ENCODE measurements around the gene FANCC.

Gene FANCC

GRCh38 chr9:95132366-95133324 lies 184.9 kb downstream of the FANCC start:
- H3K4me1 Mint-ChIP-seq (ENCODE audit: low read depth), result no peaks in the 10 kb centered on the region
- peaks cover 16% of the 10 kb centered on the region for H3K36me3 Mint-ChIP-seq (ENCODE audit: low read depth)
- H3K27ac Mint-ChIP-seq, result no peak overlapping the region
- no peaks in the 10 kb centered on the region for H3K9me3 Mint-ChIP-seq
- no peaks in the 10 kb centered on the region for H3K27me3 Mint-ChIP-seq
- H3K4me3 Mint-ChIP-seq, result no peak overlapping the region

GRCh38 chr9:95131023-95131943 lies 186.2 kb downstream of the FANCC start:
- Mint-ChIP-seq H3K4me3 (no peak overlapping the region), H3K27ac (no peak overlapping the region), H3K27me3 (no peaks in the 10 kb centered on the region), H3K9me3 (no peaks in the 10 kb centered on the region), H3K4me1 (ENCODE audit: low read depth) (no peaks in the 10 kb centered on the region), H3K36me3 (ENCODE audit: low read depth) (peaks cover 12% of the 10 kb centered on the region)

GRCh38 chr9:95130484-95130883 lies 187.0 kb downstream of the FANCC start:
- Mint-ChIP-seq H3K4me1 (ENCODE audit: low read depth) (no peaks in the 10 kb centered on the region), H3K36me3 (ENCODE audit: low read depth) (peaks cover 12% of the 10 kb centered on the region), H3K27ac (no peak overlapping the region), H3K9me3 (no peaks in the 10 kb centered on the region), H3K27me3 (no peaks in the 10 kb centered on the region), H3K4me3 (no peak overlapping the region)

- Mint-ChIP-seq H3K4me1 (ENCODE audit: low read depth) (no peaks in the 10 kb centered on the region), H3K9me3 (no peaks in the 10 kb centered on the region), H3K36me3 (ENCODE audit: low read depth) (peaks cover 9% of the 10 kb centered on the region), H3K27me3 (no peaks in the 10 kb centered on the region), H3K27ac (no peak overlapping the region), H3K4me3 (no peak overlapping the region)
These were observed 187.8 kb downstream of the FANCC start for GRCh38 chr9:95129476-95130291.

DNA sequence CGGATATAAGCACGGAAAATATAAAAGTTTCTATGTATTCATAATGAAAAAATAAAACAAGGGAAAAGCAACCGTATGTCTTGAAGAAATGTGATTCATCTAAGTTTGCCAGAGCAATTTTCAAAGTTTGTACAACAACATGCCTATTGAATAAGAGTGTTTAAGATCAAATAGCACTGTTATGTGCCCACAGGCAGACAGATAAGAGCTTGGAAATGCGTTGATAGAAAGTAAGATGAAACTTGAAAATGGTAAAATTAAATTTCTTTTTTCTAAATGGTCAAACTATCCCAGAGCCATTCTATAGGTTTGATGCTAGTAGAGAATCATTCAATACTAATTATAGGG lies 189.4 kb downstream of the FANCC start:
- H3K27me3 Mint-ChIP-seq, result no peaks in the 10 kb centered on the region
- H3K36me3 Mint-ChIP-seq (ENCODE audit: low read depth), result peaks cover 5% of the 10 kb centered on the region
- H3K9me3 Mint-ChIP-seq, result no peaks in the 10 kb centered on the region
- H3K4me1 Mint-ChIP-seq (ENCODE audit: low read depth), result no peaks in the 10 kb centered on the region
- no peak overlapping the region for H3K4me3 Mint-ChIP-seq
- H3K27ac Mint-ChIP-seq, result no peak overlapping the region

GRCh38 chr9:95127249-95128176 lies 190.0 kb downstream of the FANCC start:
- H3K4me1 Mint-ChIP-seq (ENCODE audit: low read depth), result no peaks in the 10 kb centered on the region
- no peak overlapping the region for H3K27ac Mint-ChIP-seq
- peaks cover 6% of the 10 kb centered on the region for H3K36me3 Mint-ChIP-seq (ENCODE audit: low read depth)
- no peak overlapping the region for H3K4me3 Mint-ChIP-seq
- no peaks in the 10 kb centered on the region for H3K9me3 Mint-ChIP-seq
- no peaks in the 10 kb centered on the region for H3K27me3 Mint-ChIP-seq

GRCh38 chr9:95126739-95127138 lies 190.8 kb downstream of the FANCC start:
- Mint-ChIP-seq H3K27me3 (no peaks in the 10 kb centered on the region), H3K27ac (no peak overlapping the region), H3K9me3 (no peaks in the 10 kb centered on the region), H3K4me1 (ENCODE audit: low read depth) (no peaks in the 10 kb centered on the region), H3K36me3 (ENCODE audit: low read depth) (peaks cover 11% of the 10 kb centered on the region), H3K4me3 (no peak overlapping the region)

- peaks cover 11% of the 10 kb centered on the region for H3K36me3 Mint-ChIP-seq (ENCODE audit: low read depth)
- H3K27ac Mint-ChIP-seq, result no peak overlapping the region
These were observed 191.9 kb downstream of the FANCC start for GRCh38 chr9:95125652-95126051.

DNA sequence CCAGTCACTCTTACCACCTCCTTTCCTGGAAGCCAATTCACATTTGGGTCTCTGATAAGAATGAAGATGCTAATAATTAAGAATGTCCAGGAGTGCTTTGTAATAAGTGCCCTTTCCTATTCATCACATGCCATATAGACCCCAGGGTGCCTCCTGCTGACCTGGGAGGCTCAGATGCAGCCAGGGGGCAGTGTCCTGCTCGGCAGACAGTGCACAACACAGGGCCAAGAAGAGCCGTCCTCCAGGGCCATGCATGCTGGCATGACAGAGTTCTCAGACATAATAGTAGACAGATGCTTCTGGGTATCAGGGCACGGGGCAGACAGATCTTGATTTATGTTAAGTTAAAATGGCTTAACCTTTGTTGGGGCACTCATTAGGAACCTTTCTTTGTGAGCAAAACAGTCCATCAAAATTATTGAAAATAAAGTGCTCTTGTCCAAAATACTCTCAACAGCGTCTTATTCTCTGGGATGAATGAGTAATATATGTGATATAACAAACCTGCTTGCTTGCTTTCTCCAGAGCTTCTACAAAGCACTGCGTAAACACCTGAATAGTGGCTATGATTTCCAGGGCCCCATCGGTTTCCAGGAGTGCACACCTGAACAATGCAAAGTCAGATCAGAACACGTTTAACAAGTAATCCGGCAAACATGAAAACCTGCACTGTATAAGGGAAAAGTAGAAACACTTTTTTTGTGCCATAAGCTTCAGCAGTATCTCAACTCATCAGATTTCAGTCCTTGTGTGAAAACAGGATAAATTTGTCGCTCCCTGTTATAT lies 192.7 kb downstream of the FANCC start:
- Mint-ChIP-seq H3K36me3 (ENCODE audit: low read depth) (peaks cover 11% of the 10 kb centered on the region), H3K27me3 (no peaks in the 10 kb centered on the region), H3K4me1 (ENCODE audit: low read depth) (no peaks in the 10 kb centered on the region), H3K4me3 (no peak overlapping the region), H3K9me3 (no peaks in the 10 kb centered on the region), H3K27ac (no peak overlapping the region)

More at GRCh38 chr9:95125652-95126051, 191.9 kb downstream of the FANCC start:
- H3K4me1 Mint-ChIP-seq (ENCODE audit: low read depth), result no peaks in the 10 kb centered on the region
- no peaks in the 10 kb centered on the region for H3K27me3 Mint-ChIP-seq
- H3K9me3 Mint-ChIP-seq, result no peaks in the 10 kb centered on the region
- H3K4me3 Mint-ChIP-seq, result no peak overlapping the region

- Mint-ChIP-seq H3K4me3 (no peak overlapping the region), H3K27ac (no peak overlapping the region), H3K9me3 (no peaks in the 10 kb centered on the region)
These were observed 196.6 kb downstream of the FANCC start for GRCh38 chr9:95120781-95121370.

DNA sequence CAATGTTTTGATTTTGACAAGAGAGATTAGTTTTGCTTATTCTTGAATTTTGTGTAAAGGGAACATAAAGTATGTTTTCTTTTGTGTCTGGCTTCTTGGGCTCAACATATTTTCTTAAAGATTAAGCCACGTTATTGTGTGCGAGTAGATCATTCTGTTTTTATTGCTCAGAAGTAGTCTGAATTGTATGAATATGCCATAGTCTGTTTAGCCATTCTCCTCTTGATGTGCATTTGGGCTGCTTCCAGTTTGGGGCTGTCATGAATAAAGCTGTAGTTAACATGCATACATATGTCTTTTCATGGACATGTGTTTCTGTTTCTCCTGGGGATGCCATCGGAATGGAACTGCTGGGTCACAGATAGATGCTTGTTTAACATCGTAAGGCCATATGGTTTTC lies 198.9 kb downstream of the FANCC start:
- Mint-ChIP-seq H3K4me3 (no peak overlapping the region), H3K4me1 (ENCODE audit: low read depth) (no peaks in the 10 kb centered on the region), H3K9me3 (no peaks in the 10 kb centered on the region), H3K27ac (no peak overlapping the region), H3K27me3 (no peaks in the 10 kb centered on the region), H3K36me3 (ENCODE audit: low read depth) (peaks cover 9% of the 10 kb centered on the region)

More at GRCh38 chr9:95120781-95121370, 196.6 kb downstream of the FANCC start:
- peaks cover 11% of the 10 kb centered on the region for H3K36me3 Mint-ChIP-seq (ENCODE audit: low read depth)
- no peaks in the 10 kb centered on the region for H3K27me3 Mint-ChIP-seq
- H3K4me1 Mint-ChIP-seq (ENCODE audit: low read depth), result no peaks in the 10 kb centered on the region

GRCh38 chr9:95116808-95117204 lies 200.7 kb downstream of the FANCC start:
- H3K4me1 Mint-ChIP-seq (ENCODE audit: low read depth), result no peaks in the 10 kb centered on the region
- peaks cover 12% of the 10 kb centered on the region for H3K36me3 Mint-ChIP-seq (ENCODE audit: low read depth)
- no peaks in the 10 kb centered on the region for H3K27me3 Mint-ChIP-seq
- no peak overlapping the region for H3K4me3 Mint-ChIP-seq
- H3K9me3 Mint-ChIP-seq, result no peaks in the 10 kb centered on the region
- H3K27ac Mint-ChIP-seq, result no peak overlapping the region
